Measurements from ENCODE around the gene MYH11. TPM values are rescaled to one million over a fixed set of nuclear protein-coding genes. Genes with fewer than 3 reads are reported as not detected.

The MYH11 gene
- total RNA-seq, 1 donor from 2014 or later, result 102 TPM

DNA sequence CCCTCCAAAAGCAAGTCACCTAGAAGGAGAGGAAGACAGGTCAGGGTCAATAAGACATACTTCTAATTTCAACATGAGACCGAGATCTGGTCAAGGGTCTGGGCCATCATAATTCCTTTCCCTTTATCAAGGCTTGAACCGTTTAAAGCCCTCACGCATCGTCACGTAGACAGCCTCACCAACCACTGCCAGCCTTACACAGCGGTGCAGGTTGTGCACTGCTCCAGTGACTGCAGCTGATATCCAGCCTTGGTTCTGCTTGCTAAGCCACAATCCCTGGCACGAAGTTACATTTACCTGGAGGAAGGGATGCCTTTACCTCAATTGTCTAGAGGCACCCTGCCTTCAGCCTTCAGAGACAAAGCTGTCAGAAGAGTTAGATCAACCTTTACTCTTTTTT is 85.1 kb downstream of the MYH11 start:
- intact Hi-C loops (cut with DNase I), result no loop called here
- no peak overlapping the region for H3K4me3 ChIP-seq
- no peaks in the 10 kb centered on the region for H3K27me3 ChIP-seq (ENCODE audit: low read depth)
- no peaks in the 10 kb centered on the region for H3K9me3 ChIP-seq
- H3K27ac ChIP-seq, result no peak overlapping the region
- no peaks in the 10 kb centered on the region for H3K36me3 ChIP-seq
- TF ChIP-seq, protein P1, sequence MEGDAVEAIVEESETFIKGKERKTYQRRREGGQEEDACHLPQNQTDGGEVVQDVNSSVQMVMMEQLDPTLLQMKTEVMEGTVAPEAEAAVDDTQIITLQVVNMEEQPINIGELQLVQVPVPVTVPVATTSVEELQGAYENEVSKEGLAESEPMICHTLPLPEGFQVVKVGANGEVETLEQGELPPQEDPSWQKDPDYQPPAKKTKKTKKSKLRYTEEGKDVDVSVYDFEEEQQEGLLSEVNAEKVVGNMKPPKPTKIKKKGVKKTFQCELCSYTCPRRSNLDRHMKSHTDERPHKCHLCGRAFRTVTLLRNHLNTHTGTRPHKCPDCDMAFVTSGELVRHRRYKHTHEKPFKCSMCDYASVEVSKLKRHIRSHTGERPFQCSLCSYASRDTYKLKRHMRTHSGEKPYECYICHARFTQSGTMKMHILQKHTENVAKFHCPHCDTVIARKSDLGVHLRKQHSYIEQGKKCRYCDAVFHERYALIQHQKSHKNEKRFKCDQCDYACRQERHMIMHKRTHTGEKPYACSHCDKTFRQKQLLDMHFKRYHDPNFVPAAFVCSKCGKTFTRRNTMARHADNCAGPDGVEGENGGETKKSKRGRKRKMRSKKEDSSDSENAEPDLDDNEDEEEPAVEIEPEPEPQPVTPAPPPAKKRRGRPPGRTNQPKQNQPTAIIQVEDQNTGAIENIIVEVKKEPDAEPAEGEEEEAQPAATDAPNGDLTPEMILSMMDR (IDR thresholded peaks at IDR 0.05), result no peak
- H3K4me1 ChIP-seq, result no peaks in the 10 kb centered on the region
- DNase-seq (no peak), ATAC-seq (no peak)

DNA sequence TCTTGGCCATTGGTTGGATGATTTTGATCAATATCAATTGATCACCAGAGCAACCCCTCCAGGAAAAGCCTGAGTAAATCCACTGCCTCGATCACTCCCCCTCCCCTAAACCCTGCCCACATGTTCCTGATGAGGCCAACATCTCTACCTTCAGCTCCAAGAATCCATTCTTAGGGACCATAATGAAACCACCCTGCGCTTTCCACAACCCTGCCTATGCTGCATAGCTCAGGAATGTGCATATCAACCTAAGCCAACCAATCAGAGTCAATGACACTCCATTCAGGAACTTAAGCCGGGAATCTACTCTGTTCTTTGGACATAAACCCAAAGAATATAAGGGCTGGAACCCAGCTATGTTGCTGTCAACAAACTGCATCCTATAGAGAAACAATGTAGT is 86.3 kb downstream of the MYH11 start:
- Histone ChIP-seq H3K36me3 (no peaks in the 10 kb centered on the region), H3K4me3 (no peak overlapping the region), H3K27me3 (ENCODE audit: low read depth) (no peaks in the 10 kb centered on the region), H3K27ac (no peak overlapping the region), H3K9me3 (no peaks in the 10 kb centered on the region), H3K4me1 (no peaks in the 10 kb centered on the region)
- ATAC-seq, result peak in 1 of 2 donors; percentile 20
- DNase-seq, result no peak
- TF ChIP-seq, protein P1 (IDR thresholded peaks at IDR 0.05), result no peak
- intact Hi-C loops (cut with DNase I), result no loop called here

GRCh38 chr16:15770107-15770506 is 86.7 kb downstream of the MYH11 start:
- no peak overlapping the region for H3K27ac ChIP-seq
- H3K4me3 ChIP-seq, result no peak overlapping the region
- peak in 1 of 2 donors; percentile 8 for ATAC-seq
- intact Hi-C loops (cut with DNase I), result no loop called here
- H3K36me3 ChIP-seq, result no peaks in the 10 kb centered on the region
- no peaks in the 10 kb centered on the region for H3K9me3 ChIP-seq
- no peaks in the 10 kb centered on the region for H3K27me3 ChIP-seq (ENCODE audit: low read depth)
- DNase-seq, result no peak
- H3K4me1 ChIP-seq, result no peaks in the 10 kb centered on the region
- TF ChIP-seq, protein P1 (IDR thresholded peaks at IDR 0.05), result no peak

DNA sequence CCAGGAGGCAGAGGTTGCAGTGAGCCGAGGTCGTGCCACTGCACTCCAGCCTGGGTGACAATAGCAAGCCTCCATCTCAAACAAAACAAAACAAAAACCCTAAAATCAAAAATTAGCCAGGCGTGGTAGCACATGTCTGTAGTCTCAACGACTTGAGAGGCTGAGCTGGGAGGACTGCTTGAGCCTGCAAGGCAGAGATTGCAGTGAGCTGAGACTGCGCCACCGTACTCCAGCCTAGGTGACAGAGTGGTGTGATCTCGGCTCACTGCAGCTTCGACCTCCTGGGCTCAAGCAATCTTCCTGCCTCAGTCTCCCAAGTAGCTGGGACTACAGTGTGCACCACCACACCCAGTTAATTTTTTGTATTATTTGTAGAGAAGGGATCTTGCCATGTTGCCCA is 87.6 kb downstream of the MYH11 start:
- Histone ChIP-seq H3K9me3 (no peaks in the 10 kb centered on the region), H3K36me3 (no peaks in the 10 kb centered on the region), H3K27ac (no peak overlapping the region), H3K4me3 (no peak overlapping the region), H3K27me3 (ENCODE audit: low read depth) (no peaks in the 10 kb centered on the region), H3K4me1 (no peaks in the 10 kb centered on the region)
- TF ChIP-seq, protein P1 (IDR thresholded peaks at IDR 0.05), result no peak
- DNase-seq (no peak), ATAC-seq (no peak)
- intact Hi-C loops (cut with DNase I), result no loop called here

GRCh38 chr16:15768201-15768600 is 88.6 kb downstream of the MYH11 start:
- Histone ChIP-seq H3K27me3 (ENCODE audit: low read depth) (no peaks in the 10 kb centered on the region), H3K27ac (no peak overlapping the region), H3K4me1 (no peaks in the 10 kb centered on the region), H3K36me3 (no peaks in the 10 kb centered on the region), H3K9me3 (no peaks in the 10 kb centered on the region), H3K4me3 (no peak overlapping the region)
- TF ChIP-seq, protein P1 (IDR thresholded peaks at IDR 0.05), result no peak
- intact Hi-C loops (cut with DNase I), result no loop called here
- DNase-seq (no peak), ATAC-seq (no peak)

GRCh38 chr16:15766918-15767317 is 89.9 kb downstream of the MYH11 start:
- H3K36me3 ChIP-seq, result no peaks in the 10 kb centered on the region
- H3K4me3 ChIP-seq, result no peak overlapping the region
- ATAC-seq (no peak), DNase-seq (no peak)
- TF ChIP-seq, protein P1 (IDR thresholded peaks at IDR 0.05), result no peak
- H3K27ac ChIP-seq, result no peak overlapping the region
- H3K4me1 ChIP-seq, result no peaks in the 10 kb centered on the region
- no peaks in the 10 kb centered on the region for H3K9me3 ChIP-seq
- H3K27me3 ChIP-seq (ENCODE audit: low read depth), result no peaks in the 10 kb centered on the region
- intact Hi-C loops (cut with DNase I), result no loop called here
